NCI-H82 (cell line): ENCODE measurements around the gene CHSY3.

Source experiments
- DNase-seq: peaks from one replicate; lab custom pipeline; 2025; lab: John Stamatoyannopoulos, UW

The CHSY3 gene

DNA sequence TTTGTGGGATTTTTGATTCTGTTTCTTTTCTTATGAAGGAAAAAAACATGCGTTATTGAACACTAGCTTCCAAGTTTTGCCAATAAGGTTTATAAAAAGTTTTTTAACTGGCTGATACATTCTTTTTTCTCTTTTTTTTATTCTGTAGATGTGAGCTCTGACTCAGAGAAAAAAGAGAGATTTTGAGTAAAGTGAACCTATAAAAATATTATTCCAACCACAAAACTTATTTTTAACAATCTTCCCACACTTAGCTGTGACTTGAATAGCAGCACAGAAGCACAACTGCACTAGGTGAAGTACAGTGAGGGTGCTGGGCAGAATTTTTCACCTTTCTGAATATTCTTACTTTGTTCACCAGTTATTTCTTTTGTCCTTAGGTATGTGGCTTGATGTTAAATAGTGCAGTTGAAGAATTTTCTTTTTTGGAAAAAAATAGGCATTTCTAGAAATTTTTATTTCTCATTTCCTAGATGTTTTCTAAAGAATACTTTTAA, 41.6 kb downstream of the CHSY3 start:
- no peak for DNase-seq

DNA sequence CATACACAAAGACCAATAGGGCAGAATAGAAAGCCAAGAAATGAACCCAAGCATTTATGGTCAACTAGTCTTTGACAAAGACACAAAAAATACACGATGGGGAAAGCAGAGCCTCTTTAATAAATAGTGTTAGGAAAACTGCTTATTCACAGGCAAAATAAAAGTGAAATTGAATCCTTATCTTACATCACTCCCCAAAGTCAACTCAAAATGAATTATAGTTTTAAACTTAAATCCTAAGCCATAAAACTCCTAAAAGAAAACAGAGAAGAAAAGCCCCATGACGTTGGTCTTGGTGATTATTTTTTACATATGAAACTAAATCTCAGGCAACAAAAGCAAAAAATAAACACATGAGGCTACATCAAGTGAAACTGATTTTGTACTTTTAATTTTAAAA, 46.8 kb downstream of the CHSY3 start:
- DNase-seq = no peak

DNA sequence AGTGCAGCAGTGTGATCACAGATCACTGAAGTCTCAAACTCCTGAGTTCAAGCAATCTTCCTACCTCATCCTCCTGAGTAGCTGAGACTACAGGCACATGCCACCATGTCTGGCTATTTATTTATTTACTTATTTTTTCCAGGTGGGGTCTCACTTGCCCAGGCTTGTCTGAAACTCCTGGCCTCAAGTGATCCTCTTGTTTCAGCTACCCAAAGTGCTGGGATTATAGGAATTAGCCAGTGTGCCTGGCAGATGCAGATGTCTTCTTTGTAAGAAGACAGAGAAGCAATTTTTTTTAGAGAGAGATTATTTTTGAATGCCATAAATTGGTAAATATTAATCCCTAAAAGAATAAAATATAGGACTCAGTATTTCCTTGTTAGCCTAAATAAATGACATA, 54.3 kb downstream of the CHSY3 start:
- DNase-seq = peak; percentile 61

DNA sequence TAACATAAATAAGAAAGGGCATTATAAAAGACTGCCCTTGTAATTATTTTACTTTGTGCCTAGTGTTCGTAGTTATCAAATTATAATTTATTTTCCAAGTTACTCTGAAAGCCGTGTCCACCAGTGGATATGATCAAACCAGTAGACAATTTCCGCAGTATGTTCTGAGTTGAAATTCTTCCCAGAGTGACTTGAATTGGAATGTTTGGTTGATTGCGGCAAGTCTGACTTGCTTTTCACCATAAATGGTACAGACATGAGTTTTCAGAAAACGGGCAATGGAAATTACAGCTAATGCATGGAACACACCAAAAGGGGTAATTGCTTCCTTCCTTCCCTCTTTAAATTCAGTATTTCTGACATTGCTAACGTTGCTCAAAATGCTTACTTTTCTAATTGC, 56.6 kb downstream of the CHSY3 start:
- DNase-seq = no peak

DNA sequence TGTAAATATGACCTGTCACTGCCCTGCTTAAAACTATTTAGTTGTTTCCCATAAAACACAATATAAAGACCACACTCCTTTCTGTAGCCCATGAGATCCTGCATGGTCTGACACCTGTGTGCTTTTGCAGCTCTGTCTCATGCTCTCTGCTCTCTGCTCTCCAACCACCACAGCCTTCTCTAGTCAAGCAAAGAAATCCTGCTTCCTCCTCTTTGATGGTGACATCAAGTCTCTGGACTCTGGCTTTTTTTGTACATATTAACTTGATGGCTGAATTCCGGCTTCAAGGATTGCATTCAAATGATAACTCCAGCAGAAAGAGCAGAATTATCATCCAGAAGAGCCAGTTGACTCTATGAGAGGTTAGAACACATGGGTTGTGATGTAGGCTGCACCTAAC, 58.2 kb downstream of the CHSY3 start:
- no peak for DNase-seq

DNA sequence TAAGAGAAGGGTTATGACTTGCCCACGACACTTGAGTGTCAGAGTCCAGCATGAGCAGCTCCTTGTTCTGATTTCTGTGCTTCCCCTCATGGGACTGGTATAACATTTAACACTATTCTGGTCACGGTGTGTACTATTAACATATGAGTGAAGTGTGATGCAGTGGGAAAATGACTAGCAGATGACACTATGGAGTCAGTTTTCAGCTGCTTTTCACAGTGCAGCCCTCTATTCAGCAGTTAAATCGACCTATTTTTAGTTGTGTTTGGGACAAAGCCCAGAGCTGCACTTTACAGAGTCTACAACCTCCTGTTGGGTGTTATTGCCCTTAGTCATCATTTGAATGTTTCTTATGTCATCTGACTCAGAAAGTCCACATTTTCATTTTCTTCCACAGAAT, 59.1 kb downstream of the CHSY3 start:
- no peak for DNase-seq

DNA sequence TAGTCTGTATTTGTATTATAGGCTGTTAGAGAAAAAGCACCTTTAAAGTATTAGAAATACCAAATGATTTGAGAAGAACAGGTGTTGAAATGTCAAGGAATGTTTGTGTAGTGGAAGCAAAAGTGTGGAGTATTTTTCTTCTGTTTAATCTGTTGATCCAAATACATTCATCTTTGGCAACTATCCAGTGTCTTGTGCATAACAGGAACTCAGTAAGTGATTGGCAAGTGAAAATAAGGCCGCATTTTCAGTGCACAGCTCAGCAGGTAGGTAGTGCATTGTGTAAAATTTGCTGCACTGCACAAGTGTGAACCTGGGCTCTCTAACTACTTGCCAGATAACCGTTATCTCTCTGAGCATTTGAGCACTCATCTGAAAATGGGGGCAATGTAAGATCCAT, 61.8 kb downstream of the CHSY3 start:
- DNase-seq = no peak

DNA sequence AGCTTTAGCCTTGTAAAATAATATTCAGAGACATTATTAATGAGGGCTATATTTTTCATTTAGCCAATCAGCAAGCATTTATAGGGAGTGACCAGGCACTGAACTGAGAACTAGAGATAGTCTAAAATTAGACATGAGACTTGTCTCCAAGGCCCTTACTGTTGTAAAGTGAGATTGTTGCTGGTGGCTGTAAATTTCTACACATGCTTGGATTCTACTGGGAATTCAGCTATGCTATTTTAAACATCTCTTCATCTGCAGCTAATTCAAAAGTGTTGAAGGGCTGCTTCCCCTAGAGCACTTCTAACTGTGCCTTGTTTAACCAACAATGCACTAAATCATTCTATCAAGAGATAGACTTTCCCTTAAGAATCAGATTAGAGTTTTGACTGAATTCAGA, 67.4 kb downstream of the CHSY3 start:
- no peak for DNase-seq

DNA sequence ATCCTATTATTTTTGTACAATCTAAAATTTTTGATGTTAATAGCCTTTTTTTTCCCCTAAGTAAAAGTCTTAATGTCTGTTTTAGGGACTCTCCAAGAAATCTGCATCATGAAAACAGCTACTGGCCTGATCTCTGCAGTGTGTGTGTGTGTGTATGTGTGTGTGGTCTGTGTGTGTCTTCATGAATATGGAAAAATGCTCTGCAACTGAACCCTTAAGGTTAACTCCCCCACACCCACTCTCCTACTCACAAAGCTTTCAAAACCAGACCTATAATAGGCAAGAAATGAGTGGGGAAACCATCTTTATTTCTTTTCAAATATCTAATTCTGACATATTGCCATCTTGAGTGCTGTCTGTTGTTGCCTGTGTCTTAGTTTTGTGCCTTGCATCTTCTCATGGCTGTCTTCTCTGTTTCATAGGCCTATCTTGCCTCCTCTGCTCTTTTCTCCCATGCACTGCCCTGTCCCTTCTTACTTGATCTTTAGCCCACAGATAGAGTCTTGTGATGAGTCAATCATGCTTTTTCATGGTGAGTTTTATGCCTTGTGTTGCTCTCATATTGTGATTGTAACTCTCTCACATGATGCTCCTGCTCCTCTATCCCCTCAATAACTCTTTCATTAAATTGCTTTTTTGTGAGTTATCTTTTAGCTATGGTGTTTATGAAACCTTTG, 68.3 kb downstream of the CHSY3 start:
- no peak for DNase-seq

DNA sequence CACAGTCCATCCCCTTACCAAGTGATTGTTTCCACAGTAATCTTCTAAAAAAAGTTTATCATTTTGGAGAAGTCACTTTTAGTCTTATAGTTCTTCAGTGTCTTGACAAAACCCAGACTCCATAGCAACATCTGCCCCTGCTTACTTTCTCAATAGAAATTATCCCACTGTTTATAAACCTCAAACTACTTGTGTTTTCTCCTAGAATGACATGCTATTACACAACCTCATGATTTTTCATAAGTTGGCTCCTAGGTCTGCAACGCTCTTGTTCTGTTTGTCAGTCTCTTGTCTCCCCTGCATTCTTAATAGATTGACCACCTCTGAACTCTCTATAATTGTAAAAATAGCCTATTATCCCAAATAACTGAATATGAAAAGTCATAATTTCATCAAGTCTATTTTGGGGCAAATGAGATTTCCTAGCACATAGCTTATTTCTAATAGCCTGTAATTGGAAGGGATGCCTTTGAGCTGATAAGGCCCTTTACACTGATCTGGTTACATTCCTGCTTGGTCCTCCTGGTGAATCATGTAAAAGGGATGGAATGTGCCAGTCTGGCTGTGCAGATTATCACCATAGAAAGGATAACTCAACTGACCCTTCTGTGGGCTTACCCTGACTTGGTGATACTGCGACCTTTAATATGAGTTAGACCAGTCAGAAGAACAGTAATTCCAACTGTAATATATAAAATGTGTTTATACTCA, 69.6 kb downstream of the CHSY3 start:
- DNase-seq = no peak

DNA sequence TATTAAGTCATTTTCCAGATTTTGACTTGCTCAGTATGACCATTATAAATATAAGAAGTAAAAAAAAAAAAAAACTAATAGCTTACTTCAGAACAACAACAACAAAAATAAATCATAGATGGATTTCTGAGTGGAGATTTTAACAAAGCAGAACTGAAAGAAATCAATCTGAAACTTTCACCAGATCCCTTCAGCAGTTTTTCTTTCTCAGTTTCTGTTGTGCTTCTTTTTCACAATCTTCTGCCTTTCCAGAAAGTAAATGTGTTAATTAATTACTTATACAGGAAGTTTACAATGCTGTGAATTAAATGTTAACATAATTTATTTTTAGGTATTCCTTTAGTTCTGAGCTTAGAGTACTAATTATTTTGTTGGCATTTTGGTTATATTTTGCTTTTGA, 73.5 kb downstream of the CHSY3 start:
- DNase-seq = no peak

DNA sequence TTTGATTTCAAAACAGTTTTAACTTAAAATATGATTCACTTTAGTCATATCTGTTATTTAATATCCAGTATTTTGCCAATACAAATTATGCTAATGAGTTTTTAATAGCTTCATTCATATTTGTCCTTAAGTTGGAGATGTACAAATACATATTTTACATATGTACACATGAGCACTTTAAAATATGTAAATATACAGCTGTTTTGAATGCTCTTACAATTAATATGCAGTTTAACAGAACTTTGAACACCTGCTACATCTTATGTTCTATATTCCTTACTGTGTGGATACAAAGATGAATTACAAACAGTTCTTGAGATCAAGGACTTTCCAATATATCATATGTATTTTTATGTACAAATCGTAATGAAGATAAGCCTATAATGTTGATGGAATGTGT, 74.0 kb downstream of the CHSY3 start:
- DNase-seq = no peak

DNA sequence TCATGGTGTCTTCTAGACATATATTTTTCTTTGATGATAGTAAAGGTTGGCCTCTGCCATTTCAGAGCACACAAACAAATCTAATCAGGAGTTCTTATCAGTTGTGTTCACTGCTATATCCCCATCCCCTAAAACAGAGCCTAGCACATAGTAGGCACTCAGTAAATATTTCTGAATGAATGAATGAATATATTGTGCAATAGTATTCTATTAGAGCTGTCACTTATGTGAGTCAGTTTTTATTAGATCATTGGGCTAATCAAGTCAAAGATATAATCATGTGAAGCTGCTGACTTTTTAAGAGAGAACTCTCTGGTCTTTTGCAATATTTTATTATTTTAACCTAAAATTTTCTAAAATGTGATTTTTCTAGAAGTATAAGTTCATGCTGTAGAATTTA, 84.2 kb downstream of the CHSY3 start:
- no peak for DNase-seq

DNA sequence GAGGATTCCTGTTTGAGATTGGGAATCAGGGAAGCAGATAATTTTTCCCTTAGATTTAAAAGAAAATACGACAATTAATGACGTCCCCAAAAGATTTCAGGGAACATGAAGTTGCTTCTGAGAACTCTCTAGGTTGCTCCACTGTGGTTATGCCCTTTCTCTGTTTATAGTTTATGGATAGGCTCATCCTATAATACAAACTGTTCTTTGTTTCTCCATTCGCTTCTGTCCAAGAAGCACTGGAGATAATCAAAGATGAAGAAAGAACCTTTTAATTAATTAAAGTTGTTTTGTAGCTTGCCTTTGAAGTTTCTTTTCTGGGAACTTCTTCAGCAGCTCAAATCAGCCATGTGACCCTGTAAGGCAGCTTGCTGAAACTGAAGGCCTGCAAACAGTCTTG, 87.5 kb downstream of the CHSY3 start:
- no peak for DNase-seq

DNA sequence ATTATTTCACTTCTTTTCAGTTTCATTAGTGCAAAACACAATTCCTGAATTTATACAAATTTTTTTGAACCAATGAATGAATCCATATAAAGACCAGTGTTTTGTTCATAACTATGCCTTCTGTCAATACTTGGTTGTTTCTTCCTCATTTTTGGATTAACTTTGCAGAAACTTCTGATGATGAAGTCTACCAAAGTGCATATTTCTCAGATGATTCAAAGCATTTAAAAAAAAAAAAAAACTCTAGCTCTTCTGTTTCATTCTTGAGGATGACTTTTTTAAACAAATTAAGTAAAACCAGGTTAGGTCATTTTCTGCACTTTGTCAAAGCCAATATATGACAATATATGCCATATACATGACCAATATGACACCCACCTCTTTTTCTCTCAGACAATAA, 92.6 kb downstream of the CHSY3 start:
- no peak for DNase-seq

DNA sequence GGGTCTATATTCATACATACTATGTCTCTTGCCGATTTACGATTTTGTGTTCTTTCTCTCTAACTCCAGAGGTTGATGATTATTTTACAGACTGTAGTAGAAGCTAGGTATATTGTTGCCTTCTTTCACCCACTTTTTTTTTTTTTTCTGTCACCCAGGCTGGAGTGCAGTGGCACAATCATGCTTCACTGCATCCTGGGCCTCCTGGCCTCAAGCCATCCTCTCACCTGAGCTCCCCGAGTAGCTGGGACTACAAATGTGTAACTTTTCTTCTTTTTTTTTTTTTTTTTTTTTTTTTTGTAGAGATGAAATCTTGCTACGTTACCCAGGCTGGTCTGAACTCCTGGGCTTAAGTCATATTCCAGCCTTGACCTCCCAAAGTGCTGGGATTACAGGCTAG, 96.2 kb downstream of the CHSY3 start:
- DNase-seq = no peak

DNA sequence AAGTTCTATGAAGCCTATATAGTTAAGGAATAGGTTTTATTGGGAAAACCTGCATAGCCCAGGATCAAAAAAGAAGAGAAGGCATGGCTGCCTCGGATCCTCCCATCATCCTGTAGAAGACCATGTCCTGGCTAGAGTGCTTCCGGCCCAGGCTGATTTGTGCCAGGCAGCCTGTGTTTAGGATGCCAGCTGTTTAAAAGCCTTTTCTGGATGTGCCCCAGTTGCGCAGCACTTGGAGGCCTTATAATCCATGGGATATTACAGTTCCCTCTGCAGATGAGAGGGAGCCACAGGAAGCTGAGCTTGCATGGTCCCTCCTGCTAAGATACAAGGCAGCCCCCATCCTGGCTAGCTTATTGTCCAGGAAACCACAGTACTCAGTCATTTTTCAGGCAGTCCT, 97.9 kb downstream of the CHSY3 start:
- DNase-seq = no peak

DNA sequence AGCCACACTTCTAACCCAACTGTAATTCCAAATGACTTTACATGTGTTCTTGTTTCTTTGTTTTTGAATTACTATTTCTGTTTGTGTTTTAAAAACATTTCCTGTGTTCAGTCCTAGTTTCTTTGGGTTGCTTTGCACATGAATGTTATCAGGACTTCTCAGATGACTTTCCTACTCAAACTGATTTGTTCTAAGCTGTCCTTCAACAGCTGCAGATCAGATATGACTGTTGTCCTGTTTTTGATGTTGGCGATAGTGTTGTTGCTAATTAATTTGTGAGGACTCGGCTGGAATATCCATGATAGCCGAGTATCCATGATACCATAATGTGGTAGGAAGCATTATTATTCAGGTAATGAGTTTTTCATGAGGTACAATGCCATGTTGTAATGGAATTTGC, 98.6 kb downstream of the CHSY3 start:
- DNase-seq = no peak

DNA sequence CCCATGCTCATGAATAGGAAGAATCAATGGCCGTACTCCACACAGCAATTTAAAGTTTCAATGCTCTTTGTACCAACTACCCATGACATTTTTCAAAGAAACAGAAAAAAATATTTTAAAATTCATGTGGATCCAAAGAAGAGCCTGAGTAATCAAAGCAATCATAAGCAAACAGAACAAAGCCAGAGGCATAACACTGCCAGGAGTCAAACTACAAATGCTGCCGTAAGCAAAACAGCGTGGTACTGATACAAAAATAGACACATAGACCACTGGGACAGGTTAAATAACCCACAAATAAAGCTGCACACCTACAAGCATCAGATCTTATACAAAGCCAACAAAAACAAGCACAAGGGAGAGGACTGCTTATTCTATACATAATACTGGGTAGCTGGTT, 107.7 kb downstream of the CHSY3 start:
- DNase-seq = no peak

DNA sequence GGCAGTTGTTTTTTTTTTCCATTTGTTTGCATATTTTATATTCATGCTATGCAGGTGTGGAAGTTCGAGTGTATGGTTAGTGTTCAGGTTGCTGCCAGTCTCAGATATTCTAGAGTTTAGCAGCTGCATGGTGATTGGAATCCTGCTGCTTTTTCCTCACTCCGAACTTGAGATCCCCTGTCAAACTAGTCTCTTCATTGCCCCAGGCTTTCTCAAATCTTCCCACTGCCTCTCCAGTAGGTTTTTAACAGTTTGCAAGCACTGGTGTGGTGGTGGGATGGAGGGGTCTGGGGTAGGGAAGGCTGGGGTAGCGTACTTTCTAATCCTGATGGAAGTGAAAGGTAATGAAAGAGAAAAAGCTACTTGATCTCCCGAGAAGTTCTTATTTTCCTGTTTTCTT, 112.9 kb downstream of the CHSY3 start:
- DNase-seq = no peak

DNA sequence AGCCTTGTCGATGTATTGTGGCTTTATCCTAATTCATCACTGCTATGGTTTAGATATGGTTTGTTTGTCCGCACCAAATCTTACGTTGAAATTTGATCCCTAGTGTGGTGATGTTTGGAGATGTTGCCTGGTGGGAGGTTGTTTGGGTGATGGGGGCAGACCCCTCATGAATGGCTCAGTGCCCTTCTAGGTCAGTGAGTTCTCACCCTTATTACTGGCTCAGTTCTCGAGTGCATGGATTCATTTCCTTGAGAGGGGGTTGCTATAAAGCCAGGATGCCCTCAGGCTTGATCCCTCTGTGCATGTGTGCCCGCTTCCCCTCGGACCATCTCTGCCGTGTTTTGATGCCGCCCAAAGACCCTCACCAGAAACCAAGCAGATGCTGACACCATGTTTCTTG, 114.4 kb downstream of the CHSY3 start:
- DNase-seq = no peak

DNA sequence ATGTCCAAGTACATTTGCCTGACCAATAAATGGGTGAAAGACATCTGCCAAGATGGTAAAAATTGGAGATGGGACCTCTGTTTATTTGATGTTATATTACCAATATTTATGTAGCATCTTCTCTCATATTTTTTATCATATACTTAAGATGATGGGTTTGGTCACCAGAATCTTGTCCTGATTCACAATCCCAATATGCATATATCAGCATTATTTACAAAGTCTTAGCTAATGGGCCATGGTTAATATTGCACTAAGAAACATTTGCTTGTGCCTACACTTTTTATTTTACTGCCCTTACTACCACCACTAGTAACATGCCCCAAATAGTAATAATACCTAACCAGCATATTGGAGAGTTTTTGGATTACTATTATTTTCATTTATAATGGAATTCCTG, 116.7 kb downstream of the CHSY3 start:
- no peak for DNase-seq

DNA sequence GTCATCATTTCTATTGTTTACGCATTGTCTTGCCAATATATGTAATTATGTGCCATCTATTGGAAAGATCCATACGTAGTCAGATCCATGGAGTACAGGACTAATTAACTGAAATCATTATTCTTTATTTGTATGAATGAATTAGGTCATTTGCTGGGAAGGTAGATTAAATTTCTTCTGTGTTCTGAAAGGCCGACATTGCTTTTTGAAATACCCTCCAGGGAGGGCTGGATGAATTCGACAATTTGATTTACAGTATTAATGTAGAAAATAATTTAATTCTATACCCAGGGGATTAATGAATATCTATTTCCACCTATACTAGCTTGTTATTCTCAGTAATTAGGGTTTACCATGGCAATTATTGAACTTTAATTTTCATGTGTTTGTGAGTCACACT, 117.6 kb downstream of the CHSY3 start:
- DNase-seq = no peak

DNA sequence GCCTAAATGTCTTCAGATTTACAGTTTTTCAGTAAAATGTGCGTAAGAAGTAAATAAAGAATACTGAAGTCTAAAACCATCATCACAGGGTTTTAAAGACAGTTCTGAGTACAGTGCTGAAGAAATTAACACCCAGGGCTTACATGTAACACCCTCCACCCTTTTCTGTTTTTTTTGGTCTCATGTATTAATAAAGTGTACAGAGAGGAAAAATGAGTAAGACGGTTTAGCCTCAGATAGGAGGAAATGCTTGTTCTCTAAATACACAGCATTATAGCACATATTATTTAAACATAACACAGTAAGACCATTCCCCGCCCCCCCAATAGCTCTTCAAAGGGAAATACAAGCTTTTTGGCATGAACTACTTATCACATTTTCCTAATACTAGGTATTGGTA, 119.3 kb downstream of the CHSY3 start:
- no peak for DNase-seq
